Testis (tissue), 2 donors: Measurements from ENCODE around the gene APOL6.

Experiments used
- CTCF ChIP-seq, 3 experiments: fragments of 450-650 bp in 2 of 3; fragments of 200-600 bp in 1 of 3; sonication (generic) in 1 of 3; IDR thresholded peaks; one replicate each; pipeline ENCODE4 v1.5.1; 2016 to 2019; ENCODE audit warnings: antibody characterized with exemption in 3 of 3, mild to moderate bottlenecking in 2 of 3, moderate library complexity in 1 of 3
- POLR2A ChIP-seq: fragments of 450-650 bp; IDR thresholded peaks from one replicate; pipeline ENCODE4 v1.6.1; 2017; ENCODE audit warnings: antibody characterized with exemption, mild to moderate bottlenecking, moderate library complexity

GRCh38 chr22:35637254-35637653, 11.0 kb upstream of the APOL6 start:
- no peak for TF ChIP-seq CTCF (IDR thresholded peaks at IDR 0.05)
- TF ChIP-seq POLR2A, result no peak
